Anterior cingulate cortex (tissue), 58 donors: ENCODE measurements around the gene CERS1.
A peak's percentile ranks its signal among the peaks of the same experiment; 100 is the strongest.

Experiments
- DNase-seq, 58 donors: peaks; one replicate each; lab custom pipeline; 2025; lab: John Stamatoyannopoulos, UW

CERS1 gene

DNA sequence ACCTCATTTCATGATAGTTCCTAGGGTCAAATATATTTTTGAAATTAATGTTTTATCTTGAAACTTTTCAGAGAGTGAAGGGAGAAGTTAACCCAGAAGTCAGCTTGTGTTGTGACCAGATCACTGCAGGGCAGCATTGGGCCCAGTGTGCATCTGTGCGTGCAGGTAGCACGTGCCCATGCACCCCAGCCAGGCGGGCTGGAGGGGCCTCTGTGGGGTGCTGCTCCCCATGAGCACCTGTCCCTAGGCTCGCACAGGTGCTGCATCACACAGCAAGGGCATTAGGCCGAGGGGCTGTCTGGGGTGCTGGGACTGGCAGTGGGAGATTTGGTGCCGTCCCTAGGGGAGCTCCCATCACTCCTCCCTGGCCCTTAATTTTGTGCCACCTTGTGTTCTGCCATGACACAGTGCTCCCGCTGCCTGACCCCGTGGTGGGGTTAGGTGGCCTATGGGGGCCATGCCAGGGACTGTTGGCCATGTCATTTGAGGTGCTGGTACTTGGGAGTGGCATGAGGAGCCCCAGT, 51.1 kb downstream of the CERS1 start:
- no peak for DNase-seq

DNA sequence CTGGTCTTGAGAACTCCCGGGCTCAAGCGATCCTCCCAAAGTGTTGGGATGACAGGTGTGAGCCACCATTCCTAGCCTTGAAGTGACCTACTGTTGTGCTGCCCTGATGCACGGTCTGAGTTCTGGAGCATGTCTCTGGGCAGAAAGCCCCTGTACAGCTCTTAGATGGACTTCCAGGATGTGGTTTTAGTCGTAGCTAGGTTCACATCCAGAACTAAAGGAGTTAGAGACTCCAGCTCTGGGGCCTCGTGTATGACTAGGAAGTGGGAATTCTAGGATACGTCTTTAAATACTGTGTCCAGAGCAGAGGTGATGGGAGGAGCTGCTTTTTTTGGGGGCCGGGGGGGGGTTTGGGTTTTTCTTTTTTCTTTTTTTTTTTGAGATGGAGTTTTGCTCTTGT, 52.0 kb downstream of the CERS1 start:
- no peak for DNase-seq

DNA sequence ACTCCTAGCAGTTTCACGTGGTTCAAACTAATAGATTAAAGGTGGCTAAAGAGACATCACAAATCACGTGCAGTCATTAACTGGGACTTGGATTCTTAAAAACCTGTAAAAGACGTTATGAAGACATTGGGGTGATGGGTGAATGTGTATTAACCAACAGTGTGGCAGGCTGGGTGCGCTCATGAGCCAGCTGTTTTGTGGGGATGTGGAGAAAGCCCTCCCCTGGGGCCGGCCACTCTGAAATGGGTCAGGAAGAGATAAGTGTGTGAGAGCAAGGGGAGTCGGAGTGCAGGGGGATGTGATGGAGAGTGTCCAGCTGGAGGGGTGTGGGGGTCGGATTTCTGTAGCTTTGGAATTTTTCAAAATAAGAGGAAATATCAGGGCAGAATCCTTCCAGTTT, 53.8 kb downstream of the CERS1 start:
- DNase-seq, result no peak

DNA sequence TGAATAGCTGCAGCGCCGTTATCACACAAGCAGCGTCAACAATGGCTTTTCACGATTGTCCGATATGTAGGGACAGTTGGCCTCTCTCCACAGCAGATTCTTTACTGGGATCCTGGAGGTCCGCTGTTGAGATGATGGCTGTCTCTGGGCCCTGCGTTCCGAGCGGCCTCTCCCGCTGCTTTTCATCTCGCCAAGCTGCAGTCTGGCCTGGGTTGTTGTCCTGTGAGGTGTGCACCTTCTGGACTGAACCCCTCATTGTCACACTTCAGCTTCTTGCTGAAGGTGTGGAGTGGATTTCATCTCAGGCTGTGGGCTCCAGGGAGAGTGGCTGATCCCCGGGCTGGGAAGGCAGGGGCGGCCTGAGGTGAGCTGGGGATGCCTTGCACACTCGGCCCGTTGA, 54.6 kb downstream of the CERS1 start:
- no peak for DNase-seq

DNA sequence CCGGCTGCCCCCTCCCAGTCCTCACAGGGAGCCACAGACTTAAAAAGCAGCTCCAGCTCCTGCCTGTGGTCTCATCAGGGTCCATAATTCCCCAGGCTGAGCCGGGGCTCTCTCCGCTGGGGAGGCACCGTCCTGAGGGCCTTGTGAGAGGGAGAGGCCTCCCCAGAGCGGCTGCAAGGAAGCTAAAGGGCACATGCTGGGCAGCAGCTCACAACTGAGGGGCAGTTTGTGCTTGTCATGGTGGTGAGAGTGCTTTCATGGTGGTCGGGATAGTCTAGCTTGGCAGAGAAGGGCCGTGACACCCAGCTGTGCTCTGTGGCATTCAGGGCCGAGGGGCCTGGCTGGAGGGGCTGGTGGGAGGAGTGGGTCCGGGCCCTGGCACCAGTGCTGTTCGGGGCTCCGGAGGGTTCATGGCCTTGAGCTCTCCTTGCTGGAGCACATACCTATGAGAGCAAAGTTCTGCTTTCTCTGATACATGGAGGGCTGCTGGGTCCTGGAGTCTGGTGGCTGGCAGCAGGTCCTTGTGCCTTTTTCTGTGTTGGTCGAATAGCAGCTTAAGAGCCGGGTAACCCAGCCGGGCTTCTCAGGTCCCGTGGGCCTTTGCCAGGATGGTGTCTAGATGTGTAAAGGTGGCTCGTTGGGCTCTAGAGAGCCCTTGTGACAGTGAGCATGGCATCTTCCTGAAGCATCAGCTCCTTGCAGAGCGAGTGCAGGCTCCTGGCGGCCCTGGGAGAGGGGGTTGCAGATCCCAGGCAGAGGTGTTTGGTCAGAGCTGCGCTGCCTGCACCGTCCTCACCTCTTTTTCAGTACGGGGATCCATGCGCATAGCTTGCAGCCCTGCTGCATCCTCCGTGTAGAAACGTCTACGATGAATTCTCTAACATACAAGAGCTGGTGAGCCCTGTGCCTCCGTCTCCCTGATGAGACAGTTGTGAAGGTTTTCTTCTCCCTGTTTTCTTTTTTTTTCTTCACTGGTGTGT, 55.4 kb downstream of the CERS1 start:
- DNase-seq, result no peak

DNA sequence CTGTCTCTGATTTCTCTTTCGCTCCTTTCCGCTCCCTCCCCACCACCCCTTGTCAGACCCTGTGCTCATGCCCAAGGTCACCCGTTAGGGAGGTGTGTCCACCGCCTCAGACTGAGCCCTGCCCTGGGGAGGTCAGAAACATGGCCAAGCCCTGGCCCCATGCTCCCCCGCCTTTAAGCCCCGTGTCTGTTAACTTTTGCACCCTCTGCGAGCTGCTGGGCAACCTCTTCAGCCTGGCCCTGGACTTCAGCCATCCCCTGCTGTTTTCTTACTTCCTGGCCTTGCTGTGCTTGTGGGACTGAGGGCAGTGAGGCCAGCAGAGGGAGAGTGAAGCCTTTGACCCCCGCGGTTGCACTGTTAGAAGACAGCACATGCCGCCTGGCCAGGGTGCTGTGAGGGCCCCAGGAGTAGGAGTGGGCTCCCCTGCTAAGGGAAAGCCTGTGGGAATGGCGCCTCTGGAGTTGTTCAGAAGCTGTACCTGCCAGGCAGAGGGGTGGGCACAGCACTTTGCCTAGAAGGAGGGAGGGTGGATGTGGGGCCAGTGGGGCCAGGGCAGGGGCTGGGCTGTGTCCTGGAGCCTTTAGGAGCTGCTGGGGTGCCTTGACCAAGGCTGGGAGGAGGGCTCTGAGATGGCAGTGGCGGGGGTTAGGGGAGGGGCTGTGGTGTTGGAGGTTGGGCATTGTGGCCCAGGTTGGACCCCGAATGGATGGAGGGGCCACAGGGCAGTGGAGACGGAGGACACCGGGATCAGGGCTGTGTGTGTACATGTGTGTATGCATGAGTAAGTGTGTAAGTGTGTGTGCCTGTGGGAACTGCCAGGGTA, 56.3 kb downstream of the CERS1 start:
- DNase-seq, result no peak

DNA sequence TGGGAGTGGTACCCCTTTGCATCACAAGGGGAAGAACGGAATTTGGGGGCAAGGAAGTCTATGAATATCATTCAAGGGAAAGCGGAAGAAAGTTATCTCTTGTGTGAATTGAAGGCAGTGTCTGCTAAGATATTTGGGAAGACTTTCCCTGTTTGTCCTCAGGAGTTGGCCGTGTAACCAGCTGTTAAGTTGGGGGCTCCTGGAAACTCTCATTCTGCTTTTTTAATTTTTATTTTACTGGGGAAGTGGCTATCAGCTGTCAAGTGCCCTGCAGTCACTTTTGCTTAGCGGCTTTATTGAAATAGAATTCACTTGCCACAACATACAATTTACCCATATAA, 61.3 kb downstream of the CERS1 start:
- DNase-seq, result no peak

DNA sequence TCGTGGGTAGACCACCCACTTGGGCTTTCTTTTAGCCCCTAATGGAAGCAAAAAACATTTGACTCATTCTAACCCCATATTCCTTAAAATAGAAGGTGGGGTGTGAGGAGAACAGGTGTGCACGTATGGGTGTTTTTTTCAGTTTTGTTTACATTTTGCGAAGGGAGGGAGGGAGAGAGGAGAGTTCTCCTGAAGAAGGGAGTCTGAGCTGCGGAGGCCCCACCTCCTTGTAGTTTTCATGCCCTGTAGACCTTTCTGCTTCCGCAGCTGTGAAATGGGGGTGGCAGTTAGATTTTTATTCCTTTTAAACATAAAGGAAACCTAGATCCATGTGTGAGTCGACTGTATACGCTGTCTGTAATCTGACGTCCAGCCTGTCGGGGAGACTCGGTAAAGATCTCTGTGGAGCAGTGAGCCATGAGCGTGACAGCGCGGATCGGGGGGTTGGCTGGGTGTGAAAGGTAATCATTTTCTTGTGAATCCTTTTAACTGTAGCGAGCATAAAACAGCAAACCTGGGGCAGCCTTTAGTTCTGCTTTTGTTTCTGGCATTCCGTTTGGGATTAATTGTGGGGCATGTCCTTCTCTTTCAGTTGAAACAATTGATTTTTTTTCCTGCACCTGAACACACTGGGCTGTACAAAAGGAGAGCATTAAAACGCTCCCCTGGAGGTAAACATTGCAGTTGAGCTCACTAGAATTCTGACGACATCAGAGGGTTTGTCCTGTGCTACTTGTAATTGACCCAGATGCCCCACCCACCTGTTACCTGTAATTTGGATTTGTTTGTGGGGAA, 61.9 kb downstream of the CERS1 start:
- no peak for DNase-seq

DNA sequence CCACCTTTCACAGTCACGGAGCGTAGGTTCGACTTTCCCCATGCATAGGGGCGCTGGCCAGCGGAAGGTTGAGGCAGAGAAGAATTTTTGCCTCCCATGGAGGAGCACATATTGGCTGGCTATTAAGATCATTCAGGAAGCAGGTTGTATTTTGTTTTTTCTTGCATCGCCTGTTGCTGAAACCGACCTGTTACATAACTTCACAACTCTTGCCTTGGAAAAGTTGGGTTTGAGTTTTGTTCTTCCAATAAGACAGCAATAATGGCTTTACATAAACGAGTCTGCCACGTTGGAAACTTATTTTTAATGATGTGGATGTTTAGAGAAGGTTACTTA, 62.8 kb downstream of the CERS1 start:
- DNase-seq, result no peak

DNA sequence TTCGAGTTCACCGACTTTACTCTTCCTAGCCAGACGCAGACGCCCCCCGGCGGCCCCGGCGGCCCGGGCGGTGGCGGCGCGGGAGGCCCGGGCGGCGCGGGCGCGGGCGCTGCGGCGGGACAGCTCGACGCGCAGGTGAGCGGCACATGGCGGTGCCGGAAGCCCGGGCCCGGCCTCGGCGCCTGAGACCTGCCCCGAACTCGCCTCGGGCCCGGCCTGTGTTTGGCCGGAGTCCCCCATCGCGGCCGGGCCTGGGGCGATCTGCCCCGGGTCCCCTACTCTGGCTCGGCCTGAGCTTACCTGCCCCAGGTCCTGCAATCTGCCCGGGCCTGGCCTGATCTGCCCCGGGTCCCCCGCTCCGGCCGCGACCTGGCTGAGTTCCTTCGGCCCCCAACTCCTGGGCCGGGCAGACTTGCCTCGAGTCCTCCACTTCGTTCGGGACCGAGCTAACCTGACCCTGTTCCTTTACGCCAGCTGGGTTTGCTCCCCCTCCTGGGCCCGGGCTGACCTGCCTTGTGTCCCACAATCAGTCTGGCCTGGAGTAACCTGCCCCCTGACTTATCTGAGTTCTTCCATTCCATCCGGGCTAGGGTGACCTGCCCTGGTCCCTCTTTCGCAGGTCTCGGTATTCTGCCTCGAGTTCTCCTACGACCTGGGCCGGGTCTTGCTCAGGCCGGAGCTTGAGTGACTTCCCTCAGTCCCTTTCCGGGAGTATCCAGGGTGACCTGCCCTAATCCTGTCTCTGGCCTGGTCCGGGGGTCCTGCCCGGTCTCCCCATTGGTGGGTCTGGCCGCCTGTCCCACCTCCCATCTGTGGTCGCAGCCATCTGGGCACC, 63.4 kb downstream of the CERS1 start:
- DNase-seq, result no peak

DNA sequence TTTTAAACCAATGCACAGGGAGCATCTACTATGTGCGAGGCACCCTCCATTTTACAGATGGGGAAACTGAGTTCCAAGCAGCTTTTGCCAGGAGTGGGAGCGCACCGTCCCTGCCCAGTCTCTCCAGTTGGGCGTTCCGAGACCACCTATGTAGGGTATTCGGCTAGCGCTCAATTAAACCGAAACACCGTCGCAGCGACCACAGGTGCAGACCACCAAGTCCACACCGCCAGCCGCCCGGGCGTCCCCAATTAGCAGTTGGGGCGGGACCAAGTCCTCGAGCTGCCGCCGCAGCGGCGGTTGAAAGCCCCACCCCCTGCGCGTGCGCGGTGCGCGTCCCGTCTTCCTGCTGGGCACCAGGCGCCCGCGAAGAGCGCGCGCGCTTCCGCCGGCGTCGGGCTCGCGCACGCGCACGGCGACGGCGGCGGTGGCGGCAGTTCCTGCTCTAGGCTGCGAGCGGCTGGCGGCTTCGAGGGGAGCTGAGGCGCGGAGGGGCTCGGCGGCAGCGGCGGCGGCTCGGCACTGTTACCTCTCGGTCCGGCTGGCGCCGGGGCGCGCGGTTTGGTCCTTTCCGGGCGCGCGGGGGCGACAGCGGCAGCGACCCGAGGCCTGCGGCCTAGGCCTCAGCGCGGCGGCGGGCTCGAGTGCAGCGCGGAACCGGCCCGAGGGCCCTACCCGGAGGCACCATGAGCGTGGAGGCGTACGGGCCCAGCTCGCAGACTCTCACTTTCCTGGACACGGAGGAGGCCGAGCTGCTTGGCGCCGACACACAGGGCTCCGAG, 64.2 kb downstream of the CERS1 start, which contains the start of gene UPF1:
TSS of gene UPF1 (plus strand) at position 436 of the 782 bp plus-strand sequence. CDS start at position 687, 251 bp downstream.
- peak in 57 of 58 donors; percentile 30 to 94 (median 85) for DNase-seq

DNA sequence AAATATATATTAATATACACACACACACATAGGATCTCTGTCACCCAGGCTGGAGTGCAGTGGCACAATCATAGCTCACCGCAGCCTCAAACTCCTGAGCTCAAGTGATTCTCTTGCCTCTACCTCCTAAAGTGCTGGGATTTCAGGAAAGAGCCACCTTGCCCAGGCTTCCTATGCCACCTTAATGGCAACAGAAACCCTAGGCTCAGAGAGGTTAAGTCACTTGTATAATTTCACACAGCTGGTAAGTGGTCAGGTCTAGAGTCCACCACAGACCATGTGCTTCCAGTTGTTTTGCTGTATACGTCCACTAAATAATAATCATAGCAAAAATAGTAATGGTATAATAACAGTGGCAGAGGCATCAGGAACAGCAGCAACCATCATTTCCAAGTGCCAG, 65.5 kb downstream of the CERS1 start:
- DNase-seq, result no peak

DNA sequence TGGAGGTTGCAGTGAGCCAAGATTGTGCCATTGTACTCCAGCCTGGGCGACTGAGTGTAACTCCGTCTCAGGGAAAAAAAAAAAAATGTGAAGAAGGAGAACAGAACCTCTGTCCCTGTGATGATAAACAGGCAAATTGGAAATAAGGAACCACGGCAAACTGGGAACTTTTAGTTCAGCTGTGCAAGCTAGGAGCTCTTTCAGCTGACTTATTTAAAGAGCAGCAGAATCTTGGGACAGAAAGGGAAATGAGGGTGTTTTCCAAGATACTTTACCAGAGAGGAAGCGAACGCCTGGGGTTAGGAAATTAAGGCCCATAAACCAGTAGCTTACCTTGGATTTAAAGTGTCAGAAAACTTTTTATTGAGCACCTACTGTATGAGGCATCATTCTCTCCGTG, 67.2 kb downstream of the CERS1 start:
- DNase-seq, result no peak
